Measurements from ENCODE around the gene NRM.
"Not testable (repeated sequence)": the region's sequence is repeated elsewhere in the genome, so short reads cannot be mapped to it uniquely, and the experiment has no call there.

Gene NRM

DNA sequence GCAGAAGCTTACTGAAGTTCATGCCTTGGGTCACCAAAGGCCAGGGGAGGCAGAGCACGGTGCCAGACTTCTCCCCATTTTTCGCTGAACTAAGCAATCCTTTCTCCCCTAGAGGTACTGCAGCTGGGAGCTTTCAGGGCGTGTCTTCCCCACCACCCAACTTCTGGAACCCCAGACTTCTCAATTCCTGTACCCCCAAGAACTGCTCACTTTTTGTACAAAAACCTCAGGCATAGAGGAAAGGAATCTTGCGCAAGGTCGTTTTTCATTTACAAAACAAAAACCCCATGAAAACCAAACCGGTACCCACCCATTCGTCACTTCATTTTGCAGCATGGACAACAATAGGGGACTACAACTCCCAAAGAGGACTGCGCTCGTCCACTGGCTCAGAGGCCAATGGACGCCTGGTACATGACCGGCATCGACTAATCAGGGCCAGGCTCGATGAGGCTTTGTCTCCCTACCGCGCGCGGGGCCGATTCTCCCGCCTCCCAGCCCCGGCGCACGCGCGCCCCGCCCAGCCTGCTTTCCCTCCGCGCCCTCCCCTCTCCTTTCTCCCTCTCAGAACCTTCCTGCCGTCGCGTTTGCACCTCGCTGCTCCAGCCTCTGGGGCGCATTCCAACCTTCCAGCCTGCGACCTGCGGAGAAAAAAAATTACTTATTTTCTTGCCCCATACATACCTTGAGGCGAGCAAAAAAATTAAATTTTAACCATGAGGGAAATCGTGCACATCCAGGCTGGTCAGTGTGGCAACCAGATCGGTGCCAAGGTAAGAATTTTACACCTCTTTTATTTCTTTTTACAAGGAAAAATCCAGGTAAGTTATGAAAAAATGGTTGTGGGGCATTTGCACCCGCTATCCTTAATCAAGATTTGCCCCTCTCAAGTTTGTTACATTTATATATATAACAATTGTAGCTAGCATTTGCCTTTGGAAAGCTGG is 29.3 kb upstream of the NRM start, which contains the start of gene TUBB:
Gene TUBB (plus strand): TSS at position 562 of the 947 bp plus-strand sequence. CDS start 155 bp downstream, at position 717.
- DNase-seq = peak; percentile 99

DNA sequence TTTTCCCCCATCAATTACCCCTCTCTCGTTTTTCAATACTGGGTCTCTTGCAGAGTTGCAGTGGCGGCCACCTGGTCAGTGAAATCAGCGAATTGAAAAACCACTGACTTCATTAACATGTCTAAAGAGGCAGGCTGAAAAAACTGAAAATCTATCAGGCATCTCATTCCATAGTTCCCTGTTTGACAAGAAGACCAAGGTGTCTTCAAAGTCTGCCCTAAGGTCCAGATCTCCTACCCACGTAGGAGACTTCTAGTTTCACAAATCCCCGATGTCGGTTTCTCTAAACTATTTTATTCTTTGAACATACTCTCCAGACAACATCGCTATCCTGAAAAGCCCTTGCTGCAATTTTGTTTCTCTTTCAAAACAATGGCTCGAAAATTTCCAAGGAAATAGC is 28.6 kb upstream of the NRM start:
- DNase-seq = no peak

DNA sequence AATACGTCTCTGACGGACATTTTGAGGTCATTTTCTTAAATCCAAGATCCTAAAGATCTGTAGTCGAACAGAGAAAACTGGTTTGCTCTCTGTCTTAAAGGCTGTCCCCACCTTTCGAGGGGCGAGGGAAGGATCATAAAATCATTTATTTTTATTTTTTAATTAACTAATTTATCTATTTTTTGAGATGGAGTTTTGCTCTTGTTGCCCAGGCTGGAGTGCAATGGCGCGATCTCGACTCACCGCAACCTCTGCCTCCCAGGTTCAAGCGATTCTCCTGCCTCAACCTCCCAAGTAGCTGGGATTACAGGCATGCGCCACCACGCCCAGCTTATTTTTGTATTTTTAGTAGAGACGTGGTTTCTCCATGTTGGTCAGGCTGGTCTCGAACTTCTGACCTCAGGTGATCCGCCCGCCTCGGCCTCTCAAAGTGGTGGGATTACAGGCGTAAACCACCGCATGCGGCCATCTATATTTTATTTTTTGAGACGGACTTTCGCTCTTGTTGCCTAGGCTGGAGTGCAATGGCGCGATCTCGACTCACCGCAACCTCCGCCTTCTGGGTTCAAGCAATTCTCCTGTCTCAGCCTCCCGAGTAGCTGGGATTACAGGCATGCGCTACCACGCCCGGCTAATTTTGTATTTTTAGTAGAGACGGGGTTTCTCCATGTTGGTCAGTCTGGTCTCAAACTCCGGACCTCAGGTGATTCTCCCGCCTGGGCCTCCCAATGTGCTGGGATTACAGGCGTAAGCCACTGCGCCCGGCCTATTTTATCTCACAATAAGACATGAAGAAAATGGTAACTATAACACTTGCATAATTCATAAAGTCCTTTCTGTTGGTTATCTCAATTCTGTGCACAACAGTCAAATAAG is 27.3 kb upstream of the NRM start:
- not testable (repeated sequence) for DNase-seq

DNA sequence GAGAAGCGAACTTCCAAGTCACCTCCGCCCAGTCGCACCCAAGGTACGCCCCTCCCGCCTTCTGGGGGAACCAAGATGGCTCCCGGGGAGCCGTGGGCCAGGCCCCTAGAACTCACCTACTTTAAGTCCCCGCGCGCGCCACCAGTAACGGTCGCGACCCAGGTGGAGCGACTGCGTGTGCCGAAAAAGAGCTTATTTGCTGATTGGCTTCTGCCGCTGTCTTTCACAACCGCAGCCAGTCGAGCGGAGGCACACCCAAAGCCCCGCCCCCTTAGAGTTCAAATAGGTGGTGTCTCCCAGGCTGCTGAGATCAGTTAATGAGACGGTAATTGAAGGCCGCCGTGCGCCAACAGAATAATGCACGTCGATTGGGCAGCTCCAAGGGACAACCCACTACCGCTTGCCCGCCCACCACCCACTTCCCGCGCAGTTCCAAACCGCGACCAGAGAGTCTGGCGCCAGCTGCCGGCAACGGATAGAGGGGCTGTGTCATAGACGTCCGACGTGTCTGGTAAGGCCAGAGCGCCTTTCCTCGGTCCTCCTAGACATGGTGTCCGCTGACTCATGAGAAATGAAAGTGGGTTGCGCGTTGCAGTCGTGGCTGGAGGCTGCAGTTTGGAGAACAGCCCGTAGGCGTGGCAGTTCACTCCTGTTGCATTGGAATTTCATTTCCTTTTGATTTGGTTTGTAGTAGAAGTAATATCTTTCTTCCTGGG is 26.5 kb upstream of the NRM start, which contains the start of gene MDC1:
Gene MDC1 (minus strand): TSS at position 153 of the 716 bp plus-strand sequence. CDS start 2,106 bp downstream, outside the sequence.
- DNase-seq = peak; percentile 100

DNA sequence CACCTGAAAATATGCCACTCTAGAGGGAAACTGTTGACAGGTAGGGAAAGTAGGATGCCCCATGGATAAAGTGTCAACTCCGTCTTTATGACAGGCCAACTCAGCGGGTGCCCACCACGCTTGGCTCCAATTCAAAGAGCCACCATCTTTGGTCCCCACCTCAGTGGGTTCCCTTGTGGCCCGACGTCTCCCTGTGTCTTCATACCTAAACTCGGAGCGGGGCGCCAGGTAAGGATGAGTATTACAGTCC is 26.0 kb upstream of the NRM start:
- no peak for DNase-seq

DNA sequence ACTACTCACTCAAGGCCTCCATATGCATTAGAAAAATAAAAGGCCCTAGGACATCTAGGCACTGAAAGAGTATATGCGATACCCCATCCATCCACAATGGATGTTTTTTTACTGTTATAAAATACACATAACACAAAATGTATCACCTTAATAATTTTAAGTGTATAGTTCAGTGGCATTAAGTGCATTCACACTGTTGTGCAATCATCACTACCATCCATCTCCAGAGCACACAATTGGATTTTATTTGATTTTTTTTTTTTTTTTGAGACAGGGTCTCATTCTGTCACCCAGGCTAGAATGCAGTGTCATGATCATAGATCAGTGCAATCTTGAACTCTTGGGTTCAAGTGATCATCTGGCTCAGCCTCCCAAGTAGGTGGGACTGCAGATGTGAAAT is 23.5 kb upstream of the NRM start:
- DNase-seq = no peak

DNA sequence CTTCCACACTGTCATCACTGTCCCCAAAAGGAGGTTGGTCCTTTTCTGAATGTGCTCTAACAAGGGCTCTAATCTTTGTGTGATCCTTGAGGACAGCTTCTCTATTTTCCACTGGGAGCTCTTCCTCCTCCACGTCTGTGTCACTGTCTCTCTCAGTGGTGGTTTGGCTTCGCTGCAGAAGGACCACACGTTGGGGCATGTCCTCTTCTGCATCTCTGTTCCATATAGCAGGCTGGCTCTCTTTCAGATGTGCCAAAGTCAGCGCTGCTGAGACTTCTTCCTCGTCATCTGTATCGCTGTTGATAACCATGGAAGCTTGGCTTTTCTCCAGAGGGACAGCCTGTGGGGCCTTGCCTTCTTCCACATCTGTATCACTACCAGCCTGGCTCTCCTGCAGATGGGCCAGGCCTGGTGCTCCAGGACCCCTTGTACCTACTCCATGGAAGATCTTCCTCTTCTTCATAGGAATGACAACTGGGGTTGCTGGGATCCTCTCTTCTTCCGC is 21.7 kb upstream of the NRM start:
- DNase-seq = no peak

DNA sequence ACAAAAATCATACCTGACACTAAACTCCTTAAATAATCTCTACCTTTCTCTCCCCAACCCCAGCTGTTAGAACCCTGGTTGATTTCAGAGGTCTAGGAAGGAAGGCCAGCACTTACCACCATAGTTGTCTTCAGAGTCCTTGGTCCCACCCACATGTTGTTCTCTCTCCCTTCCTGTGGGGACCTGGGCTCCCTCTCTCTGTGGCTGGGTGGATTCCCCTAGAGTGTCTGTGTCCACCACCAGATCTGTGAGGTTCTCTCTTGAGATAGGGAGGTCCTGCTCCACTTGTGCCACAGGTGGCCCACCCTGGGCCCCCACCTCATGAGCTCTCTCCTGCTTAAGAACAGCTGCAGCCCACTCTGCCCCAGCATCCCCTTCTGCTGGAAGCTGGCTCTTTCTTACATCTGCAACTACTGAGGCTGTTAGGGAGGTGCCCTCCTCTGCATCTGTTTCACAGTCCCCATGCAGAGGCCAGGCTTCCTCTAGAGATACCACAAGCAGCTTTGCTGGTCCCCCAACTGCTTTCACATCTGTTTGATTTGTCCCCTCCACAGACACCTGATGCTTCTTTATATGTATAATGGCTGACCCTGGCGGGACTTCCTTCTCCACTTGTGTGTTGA is 21.1 kb upstream of the NRM start:
- no peak for DNase-seq

DNA sequence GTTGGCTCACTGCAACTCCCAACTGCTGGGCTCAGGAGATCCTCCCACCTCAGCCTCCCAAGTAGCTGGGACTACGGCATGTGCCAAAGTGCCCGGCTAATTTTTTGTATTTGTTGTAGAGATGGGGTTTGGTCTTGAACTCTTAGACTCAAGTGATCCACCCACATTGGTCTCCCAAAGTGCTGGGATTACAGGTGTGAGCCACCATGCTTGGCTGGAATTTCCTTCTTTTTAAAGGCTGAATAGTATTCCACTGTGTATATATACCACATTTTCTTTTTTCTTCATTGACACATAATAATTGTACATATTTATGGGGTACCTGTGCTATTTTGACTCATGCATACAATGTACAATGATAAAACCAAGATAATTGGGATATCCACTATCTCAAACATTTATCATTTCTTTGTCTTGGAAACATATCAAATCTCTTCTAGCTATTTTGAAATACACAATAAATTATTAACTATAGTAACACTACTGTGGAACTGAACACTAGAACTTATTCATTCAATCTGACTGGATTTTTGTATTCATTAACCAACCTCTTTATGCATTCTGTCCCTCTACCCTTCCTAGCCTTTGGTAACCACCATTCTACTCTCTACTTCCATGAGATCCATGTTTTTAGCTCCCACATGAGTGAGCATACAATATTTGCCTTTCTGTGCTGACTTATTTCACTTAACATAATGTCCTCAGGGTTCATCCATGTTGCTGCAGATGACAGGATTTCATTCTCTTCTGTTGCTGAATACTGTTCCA is 18.5 kb upstream of the NRM start:
- no peak for DNase-seq

DNA sequence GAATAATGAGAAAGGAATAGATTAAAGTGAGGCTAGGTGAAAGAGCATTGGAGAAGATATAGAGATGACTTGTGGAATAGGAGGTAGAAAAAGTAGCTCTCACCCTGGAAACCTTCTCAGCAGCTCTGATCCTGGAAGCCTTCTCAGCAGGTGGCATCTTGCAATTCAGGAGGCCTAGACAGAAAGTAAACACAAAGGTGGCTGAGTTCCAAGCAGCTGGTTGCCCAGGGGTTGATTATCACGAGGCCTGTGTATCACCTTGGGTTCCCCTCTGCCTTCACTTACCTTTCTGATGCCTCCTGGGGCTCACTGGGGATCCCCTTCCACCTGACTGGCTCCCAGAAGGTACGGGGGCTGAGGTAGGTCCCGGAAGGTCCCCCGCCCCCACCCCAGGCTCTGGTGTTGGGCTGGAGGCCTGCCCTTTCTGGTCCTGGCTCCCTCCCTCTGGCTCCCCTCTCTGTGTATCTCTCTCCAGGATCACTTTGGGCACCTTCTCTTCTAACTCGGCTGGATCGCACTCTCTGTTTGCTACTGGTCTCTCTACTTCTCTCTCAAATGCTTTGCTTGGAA is 16.6 kb upstream of the NRM start:
- DNase-seq = no peak

DNA sequence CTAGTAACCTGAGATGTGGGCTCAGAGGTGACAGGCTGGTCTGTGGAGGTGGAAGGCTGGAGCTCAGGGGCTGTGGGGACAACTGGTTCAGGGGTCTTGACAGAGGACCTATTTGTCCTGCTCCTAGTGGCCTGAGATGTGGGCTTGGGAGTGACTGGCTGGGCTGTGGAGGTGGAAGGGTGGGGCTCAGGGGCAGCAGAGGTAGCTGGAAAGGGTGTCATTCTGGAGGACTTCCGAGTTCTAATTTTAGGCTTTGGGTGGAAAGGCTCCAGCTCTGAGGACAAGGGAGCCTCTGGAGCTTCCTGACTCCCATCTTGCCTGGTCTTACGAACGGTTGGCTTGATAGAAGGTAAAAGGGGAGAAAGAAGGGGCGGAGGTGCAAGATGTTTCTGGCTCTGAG is 14.8 kb upstream of the NRM start:
- no peak for DNase-seq

DNA sequence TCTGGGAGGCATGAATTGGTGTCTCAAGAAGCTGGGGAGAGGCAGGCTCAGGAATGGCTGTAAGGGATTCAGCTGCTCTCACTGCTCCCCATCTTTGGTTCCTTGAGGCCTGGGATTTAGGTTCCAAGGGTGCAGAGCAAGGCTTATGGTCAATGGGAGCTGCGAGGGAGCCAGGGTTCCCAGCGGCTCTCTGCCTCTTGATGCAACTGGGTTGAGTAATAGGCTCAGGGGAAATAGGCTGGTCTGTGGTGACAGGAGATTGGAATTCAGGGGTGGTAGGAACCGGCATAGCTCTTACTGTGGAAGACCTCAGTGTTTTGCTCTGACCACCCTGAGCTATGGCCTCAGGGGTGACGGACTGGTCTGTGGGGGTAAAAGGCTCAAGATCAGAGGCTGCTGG is 13.0 kb upstream of the NRM start:
- no peak for DNase-seq

DNA sequence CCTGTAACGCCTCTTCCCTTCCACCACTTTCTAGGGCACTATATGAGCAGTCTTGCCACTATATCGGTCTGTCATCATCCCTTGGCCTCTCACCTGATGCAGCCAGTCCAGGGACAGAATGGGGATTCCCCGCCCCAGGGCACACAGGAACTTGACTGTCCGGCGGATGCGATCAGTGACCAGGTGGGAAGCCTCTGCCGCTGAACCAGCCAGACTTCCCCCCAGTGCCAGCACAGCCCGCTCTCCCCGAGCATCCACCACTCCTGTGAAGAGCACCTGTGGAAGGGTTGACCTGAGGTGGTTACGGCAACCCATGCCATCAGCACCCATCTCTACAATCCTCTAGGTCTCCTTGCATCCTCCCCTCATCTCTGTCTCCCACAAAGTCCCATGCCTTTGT is 12.2 kb upstream of the NRM start:
- no peak for DNase-seq

DNA sequence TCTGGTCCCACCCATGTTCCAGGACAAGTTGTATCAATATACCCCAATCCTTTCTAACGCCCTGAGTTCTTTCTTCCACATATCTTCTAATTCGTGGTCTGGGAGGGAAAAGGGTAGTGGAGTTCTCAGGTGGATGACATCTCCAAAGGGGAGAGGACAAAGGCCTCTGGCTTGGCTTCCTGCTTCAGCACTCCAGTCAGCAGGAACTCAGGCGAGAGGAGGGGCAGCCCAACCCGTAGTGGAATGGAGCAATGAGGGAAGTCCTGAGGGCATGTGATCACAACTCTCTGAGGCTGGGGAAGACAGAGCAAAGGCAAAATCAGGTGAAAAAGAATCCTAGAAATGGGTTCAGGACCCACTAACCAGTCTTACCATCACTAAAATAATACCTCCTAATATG is 9.6 kb upstream of the NRM start:
- DNase-seq = no peak

DNA sequence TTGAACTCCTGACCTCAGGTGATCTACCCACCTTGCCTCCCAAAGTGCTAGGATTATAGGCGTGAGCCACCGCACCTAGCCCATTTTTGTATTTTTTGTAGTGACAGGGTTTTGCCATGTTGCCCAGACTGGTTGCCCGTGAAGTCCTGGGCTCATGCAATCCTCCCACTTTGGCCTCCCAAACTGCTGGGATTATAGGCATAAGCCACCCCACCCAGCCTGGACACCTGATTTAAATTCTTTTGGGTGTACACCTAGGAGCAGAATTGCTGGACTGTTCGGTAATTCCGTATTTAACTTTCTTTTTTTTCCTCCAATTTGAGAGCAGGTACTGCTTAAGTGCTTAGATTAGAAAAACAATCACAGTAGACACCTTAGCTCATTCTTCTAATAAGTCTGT is 5.6 kb upstream of the NRM start:
- no peak for DNase-seq

DNA sequence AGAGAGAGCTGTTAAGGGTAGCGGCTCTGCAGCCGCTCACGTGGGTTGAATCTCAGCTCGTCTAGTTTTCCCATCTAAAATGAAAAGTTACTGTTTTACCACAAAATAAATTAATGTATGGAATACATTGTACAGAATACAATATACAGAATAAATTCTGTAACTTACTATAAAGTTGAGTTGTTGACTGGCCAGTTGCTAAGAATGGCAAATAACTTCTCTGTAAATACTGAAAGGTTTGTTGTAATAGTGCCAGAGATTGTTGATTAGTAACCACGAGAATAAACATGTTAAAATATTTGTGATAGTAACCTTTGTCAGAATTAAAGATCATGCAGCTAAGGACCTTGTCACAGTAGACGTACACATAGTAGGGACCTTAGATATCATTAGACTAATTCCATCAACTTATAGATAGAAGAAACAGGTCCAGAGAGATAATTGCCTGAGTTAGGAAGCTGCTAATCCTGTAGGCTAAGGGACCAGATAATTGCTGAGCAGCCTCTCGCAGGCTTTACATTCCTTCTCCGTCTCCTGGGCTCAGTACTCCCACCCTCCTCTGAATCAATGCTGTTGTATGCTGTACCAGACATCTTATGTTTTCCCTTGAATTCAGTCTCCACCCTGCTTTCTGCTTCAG is 544 bp upstream of the NRM start:
- DNase-seq = no peak

DNA sequence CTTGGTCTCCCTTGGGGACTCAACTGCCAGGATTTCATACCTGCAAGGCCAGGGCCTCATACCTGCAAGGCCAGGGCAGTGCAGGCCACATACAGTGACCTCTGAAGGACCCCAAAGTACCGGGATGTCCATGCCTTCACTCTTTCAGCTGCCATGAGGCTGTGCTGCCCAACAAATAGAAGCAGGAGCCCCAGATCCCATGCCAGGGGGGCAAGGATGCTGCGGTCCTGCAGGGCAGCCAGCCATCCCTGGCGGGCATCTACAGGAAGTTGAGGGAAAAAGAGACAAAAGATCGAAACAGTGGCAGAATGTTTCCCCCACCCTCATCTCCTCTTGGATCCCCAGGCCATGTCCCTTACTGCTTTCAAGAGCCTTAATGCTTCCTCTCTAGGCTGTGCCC is 799 bp downstream of the NRM start:
- DNase-seq = no peak

DNA sequence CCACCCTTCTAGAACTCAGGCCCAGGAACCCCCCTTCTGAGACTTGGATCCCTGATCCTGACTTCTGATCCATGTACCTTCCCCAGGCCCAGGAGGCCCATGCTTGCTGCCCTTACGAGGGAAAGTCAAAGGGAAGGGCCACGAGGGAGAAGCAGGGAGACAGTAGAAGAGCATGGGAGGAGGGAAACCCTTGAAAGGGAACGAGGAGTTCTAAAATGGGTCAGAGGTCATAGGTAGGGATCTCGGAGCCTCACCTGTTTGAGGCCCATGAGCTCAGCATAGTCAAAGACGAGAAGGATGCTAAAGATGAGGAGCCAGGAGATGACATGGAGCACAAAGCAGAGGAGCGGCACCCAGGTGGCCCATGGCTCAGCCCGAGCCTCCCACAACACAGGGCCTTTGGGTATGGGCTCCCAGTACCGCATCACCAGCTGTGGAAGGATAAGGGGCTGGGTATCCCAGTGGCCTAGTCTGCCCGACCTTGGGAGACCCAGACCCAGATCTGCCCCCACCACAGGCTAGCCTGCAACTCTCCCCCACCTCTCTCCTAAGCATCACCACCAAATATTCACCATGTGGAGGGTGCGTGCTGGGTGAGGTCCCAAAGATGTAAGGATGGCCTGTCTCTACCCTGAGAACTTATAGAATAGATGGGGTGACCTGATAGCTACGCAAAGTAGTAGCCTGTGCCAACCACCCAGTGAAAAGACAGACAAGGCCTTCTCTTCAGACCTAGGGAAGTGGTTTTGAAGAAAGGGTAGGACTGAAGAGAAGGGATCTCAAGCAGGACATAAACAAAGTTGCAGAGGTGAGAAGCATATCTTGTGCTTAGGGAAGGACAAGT is 1.5 kb downstream of the NRM start:
- DNase-seq = no peak

DNA sequence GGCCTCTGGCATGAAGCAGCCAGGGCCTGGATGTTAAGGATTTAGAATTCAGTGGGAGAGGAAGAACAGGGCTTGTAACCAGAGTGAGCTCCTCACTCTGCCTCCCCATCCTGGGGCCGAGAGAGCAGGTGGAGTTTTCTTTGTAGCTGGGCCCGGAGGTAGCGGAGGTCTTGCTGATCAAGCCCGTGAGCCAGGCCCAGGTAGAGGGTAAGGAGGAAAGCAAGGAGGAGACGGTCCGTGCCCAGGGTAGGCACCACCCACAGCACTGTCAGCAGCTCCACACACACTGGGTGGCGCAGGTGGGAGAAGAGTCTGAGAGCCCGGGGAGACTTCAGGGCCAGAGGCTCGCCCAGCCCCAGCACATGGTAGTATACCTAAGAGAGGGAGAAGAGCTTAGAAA is 2.2 kb downstream of the NRM start:
- no peak for DNase-seq

Measured in fibroblast of skin of right quadriceps (primary cell).